Activated CD8-positive, alpha-beta T cell treated with anti-CD3 and anti-CD28 coated beads, Interleukin-2, amount 10 ng/mL, durations not matched to agents 7 days and 5 days (primary cell): ENCODE data around the gene PRAME. TPM values are rescaled to one million over a fixed set of nuclear protein-coding genes. Genes with fewer than 3 reads are reported as not detected.

Source experiments
- ATAC-seq: fragments of 150-1000 bp; cut with Tn5 transposase; one replicate; pipeline ENCODE4 v1.10.0; 2021; ENCODE audit warnings: moderate library complexity
- CTCF ChIA-PET: fragments of 350-600 bp; sonication (Branson Sonifier 250); formaldehyde crosslinking; loops from one replicate; lab custom pipeline; 2021; ENCODE audit warnings: antibody characterized with exemption; lab: Charles Lee
- POLR2A ChIA-PET: fragments of 350-600 bp; sonication (Branson Sonifier 250); formaldehyde crosslinking; loops from one replicate; lab custom pipeline; 2021; ENCODE audit warnings: antibody characterized with exemption; lab: Charles Lee
- DNase-seq: peaks from one replicate; pipeline ENCODE4 v3.0.0-alpha.2; 2020
- H3K27ac Mint-ChIP-seq: one replicate; pipeline ENCODE4 v1.8.0; 2021; ENCODE audit warnings: mild to moderate bottlenecking, mixed read lengths
- H3K27me3 Mint-ChIP-seq: one replicate; pipeline ENCODE4 v1.8.0; 2021; ENCODE audit warnings: low read depth, mixed read lengths
- H3K36me3 Mint-ChIP-seq: one replicate; pipeline ENCODE4 v1.8.0; 2021; ENCODE audit warnings: low read depth, mixed read lengths
- H3K4me1 Mint-ChIP-seq: one replicate; pipeline ENCODE4 v1.8.0; 2021; ENCODE audit warnings: low read depth, mixed read lengths
- H3K4me3 Mint-ChIP-seq: one replicate; pipeline ENCODE4 v1.8.0; 2021; ENCODE audit warnings: mild to moderate bottlenecking, mixed read lengths
- H3K9me3 Mint-ChIP-seq: one replicate; pipeline ENCODE4 v1.8.0; 2022; ENCODE audit warnings: mixed read lengths; ENCODE audit not compliant: insufficient read depth
- total RNA-seq, 2 experiments: library from RNA; stranded (reverse); gene quantifications; one replicate each; pipeline ENCODE4 v1.2.3, GENCODE V29; 2021

The PRAME gene
- total RNA-seq, 2 experiments from 2014 or later = not detected

DNA sequence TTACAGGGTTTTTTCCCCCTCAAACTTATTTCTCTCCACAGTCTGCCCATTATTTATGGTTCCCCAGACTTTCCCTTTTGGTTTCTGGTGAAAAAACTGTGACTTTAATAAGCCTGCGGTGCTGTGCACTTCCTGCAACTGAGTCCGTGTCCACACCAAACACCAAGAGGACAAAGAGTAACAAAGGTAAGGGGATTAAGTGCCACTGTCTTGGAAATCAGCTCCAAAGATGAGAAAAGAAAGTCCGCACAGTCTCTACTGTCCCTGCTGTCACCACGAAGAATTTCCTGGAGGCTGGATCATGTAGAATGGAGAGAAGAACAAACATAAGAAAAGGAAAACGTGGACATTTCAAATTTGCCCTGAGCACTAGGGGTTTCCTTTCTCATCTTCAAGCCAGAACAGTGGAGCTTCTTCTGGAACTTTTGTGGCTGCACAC lies 17.9 kb upstream of the PRAME start:
- Mint-ChIP-seq H3K4me3 (no peak overlapping the region), H3K9me3 (no peaks in the 10 kb centered on the region), H3K27me3 (peaks cover 14% of the 10 kb centered on the region), H3K27ac (no peak overlapping the region), H3K4me1 (no peaks in the 10 kb centered on the region), H3K36me3 (no peaks in the 10 kb centered on the region)
- DNase-seq = no peak
- ATAC-seq = no peak
- ChIA-PET CTCF (interaction anchor here (0.9 to 3.5 kb wide), 10 partner anchors 9 to 112 kb away, joined by 3 to 43 read pairs (median 6); partner anchors contain the start of genes PRAME and ZNF280B), POLR2A (no interaction called here)

GRCh38 chr22:22576244-22576988 lies 17.4 kb upstream of the PRAME start:
- Mint-ChIP-seq H3K4me3 (no peak overlapping the region), H3K4me1 (no peaks in the 10 kb centered on the region), H3K9me3 (no peaks in the 10 kb centered on the region), H3K36me3 (no peaks in the 10 kb centered on the region), H3K27me3 (peaks cover 14% of the 10 kb centered on the region), H3K27ac (no peak overlapping the region)
- ATAC-seq = no peak
- DNase-seq = peak; percentile 35
- ChIA-PET POLR2A (no interaction called here), CTCF (interaction anchor here (0.9 to 3.5 kb wide), 10 partner anchors 8 to 112 kb away, joined by 3 to 43 read pairs (median 6); partner anchors contain the start of genes PRAME and ZNF280B)

GRCh38 chr22:22574361-22574760 lies 15.3 kb upstream of the PRAME start:
- ChIA-PET CTCF (interaction anchor here (1.2 kb wide), 1 partner anchor 110 kb away, joined by 4 read pairs; no protein-coding TSS in a partner anchor), POLR2A (no interaction called here)
- no peak overlapping the region for H3K27ac Mint-ChIP-seq
- no peaks in the 10 kb centered on the region for H3K9me3 Mint-ChIP-seq
- H3K4me3 Mint-ChIP-seq = no peak overlapping the region
- H3K36me3 Mint-ChIP-seq = no peaks in the 10 kb centered on the region
- ATAC-seq (no peak), DNase-seq (no peak)
- no peaks in the 10 kb centered on the region for H3K4me1 Mint-ChIP-seq
- H3K27me3 Mint-ChIP-seq = peaks cover 16% of the 10 kb centered on the region

DNA sequence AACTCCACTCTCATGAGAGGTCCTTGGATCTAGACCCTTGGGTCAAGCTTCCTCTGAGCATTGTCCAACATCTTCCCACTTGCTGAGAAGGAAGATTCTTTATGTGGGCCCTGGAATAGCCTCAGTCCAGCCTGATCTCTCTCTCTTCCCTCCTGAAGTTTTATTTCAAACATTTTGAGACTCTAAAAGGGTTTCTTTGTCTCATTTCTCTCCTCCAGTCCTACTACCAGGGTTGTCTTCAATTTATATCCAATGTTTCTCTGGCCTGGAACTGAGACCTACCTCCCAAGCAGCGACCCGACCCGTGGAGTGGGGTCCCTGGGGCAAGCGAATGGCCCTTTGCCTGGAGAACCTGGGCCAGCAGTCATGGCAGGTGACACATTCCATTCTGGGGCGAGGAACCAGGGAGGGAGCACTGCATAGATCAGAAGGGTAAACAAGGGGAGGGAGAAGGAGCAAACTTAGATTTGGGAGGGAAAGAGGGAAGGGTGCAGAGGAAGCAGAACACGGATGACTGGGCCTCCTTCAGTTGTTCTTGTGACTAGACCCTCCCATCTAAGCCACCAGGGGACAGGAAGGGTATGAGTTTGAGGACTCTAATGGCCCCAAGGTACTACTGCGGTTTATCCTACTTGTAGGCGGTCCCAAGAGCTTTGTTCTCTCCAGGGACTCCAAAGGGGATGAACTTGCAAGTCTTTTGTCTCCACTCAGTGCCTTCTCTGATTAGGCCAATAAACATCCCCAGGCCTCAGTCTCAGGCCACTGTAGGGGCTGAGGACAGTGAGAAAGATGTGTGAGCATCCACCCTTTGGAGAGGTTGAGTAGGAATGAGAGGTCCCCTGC lies 14.2 kb upstream of the PRAME start:
- ATAC-seq (no peak), DNase-seq (no peak)
- H3K9me3 Mint-ChIP-seq = no peaks in the 10 kb centered on the region
- H3K4me3 Mint-ChIP-seq = no peak overlapping the region
- H3K27ac Mint-ChIP-seq = no peak overlapping the region
- peaks cover 23% of the 10 kb centered on the region for H3K27me3 Mint-ChIP-seq
- POLR2A ChIA-PET = no interaction called here
- CTCF ChIA-PET = interaction anchor here (1.2 kb wide), 1 partner anchor 109 kb away, joined by 4 read pairs; no protein-coding TSS in a partner anchor
- no peaks in the 10 kb centered on the region for H3K36me3 Mint-ChIP-seq
- H3K4me1 Mint-ChIP-seq = no peaks in the 10 kb centered on the region

DNA sequence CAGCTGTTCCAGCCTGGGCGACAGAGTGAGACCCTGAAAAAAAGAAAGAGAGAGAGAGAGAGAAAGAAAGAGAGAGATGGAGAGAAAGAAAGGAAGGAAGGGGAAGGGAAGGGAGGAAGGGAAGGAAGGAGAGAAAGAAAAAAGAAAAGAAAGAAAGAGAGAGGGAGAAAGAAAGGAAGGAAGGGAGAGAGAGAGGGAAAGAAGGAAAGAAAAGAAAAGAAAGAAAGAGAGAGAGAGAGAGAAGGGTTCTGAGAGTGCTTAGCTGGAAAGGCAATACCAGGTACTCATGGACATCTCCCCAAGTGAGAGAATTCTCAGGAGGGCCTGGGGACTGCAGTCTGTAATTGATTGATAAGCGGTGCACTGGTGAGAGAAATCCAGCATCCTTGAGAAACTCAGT lies 12.8 kb upstream of the PRAME start:
- POLR2A ChIA-PET = no interaction called here
- CTCF ChIA-PET = interaction anchor here (0.7 kb wide), 1 partner anchor 15 kb away, joined by 4 read pairs; no protein-coding TSS in a partner anchor
- Mint-ChIP-seq H3K36me3 (no peaks in the 10 kb centered on the region), H3K27me3 (peaks cover 25% of the 10 kb centered on the region), H3K4me3 (no peak overlapping the region), H3K9me3 (no peaks in the 10 kb centered on the region), H3K4me1 (no peaks in the 10 kb centered on the region), H3K27ac (no peak overlapping the region)
- ATAC-seq (no peak), DNase-seq (no peak)

DNA sequence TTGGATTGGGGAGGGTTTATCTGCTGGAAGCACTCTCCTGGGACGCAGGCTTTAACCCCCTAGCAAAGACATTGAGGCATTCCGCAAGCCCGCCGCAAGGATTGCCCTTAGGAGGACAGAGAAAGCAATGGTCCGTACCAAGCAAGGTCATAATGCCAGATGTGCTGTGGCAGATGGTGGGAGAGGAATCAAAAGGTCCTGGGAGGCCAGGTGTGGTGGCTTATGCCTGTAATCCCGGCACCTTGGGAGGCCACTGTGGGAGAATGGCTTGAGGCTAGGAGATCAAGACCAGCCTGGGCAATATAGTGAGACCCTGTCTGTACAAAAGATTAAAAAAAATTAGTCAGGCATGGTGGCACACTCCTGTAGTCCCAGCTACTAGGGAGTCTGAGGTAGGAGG lies 12.4 kb upstream of the PRAME start:
- DNase-seq = no peak
- H3K9me3 Mint-ChIP-seq = no peaks in the 10 kb centered on the region
- H3K36me3 Mint-ChIP-seq = no peaks in the 10 kb centered on the region
- no peaks in the 10 kb centered on the region for H3K4me1 Mint-ChIP-seq
- peaks cover 25% of the 10 kb centered on the region for H3K27me3 Mint-ChIP-seq
- no peak overlapping the region for H3K27ac Mint-ChIP-seq
- ChIA-PET POLR2A (no interaction called here), CTCF (no interaction called here)
- H3K4me3 Mint-ChIP-seq = no peak overlapping the region
- no peak for ATAC-seq

DNA sequence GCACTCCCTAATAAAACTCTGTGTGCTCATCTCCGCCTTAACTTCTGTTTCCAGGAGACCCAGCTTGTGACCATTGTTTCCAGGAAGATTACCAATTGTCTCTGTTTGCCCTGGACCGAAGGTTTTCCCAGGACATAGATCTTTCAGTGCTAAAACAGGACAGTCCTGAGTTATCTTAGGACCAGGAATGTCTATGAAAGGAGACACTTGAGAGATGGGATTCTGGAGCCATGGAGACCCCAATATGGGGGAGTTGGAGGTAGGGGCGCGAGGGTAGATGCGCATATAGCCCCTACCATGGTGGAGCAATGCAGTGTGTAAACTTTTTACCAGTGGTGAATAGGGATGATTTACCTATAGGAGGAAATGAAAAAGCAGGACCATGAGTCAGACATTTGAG lies 10.2 kb upstream of the PRAME start:
- Mint-ChIP-seq H3K4me1 (no peaks in the 10 kb centered on the region), H3K36me3 (no peaks in the 10 kb centered on the region), H3K4me3 (no peak overlapping the region), H3K9me3 (no peaks in the 10 kb centered on the region), H3K27ac (no peak overlapping the region), H3K27me3 (peaks cover 18% of the 10 kb centered on the region)
- no peak for DNase-seq
- POLR2A ChIA-PET = no interaction called here
- no peak for ATAC-seq
- CTCF ChIA-PET = no interaction called here

GRCh38 chr22:22565981-22566380 lies 6.9 kb upstream of the PRAME start:
- Mint-ChIP-seq H3K27me3 (peaks cover 18% of the 10 kb centered on the region), H3K36me3 (no peaks in the 10 kb centered on the region), H3K9me3 (no peaks in the 10 kb centered on the region), H3K4me1 (no peaks in the 10 kb centered on the region), H3K4me3 (no peak overlapping the region), H3K27ac (no peak overlapping the region)
- ChIA-PET CTCF (interaction anchor here (0.7 to 2.0 kb wide), 4 partner anchors 10 to 143 kb away, joined by 3 to 5 read pairs (median 4); no protein-coding TSS in a partner anchor), POLR2A (no interaction called here)
- no peak for DNase-seq
- ATAC-seq = no peak

DNA sequence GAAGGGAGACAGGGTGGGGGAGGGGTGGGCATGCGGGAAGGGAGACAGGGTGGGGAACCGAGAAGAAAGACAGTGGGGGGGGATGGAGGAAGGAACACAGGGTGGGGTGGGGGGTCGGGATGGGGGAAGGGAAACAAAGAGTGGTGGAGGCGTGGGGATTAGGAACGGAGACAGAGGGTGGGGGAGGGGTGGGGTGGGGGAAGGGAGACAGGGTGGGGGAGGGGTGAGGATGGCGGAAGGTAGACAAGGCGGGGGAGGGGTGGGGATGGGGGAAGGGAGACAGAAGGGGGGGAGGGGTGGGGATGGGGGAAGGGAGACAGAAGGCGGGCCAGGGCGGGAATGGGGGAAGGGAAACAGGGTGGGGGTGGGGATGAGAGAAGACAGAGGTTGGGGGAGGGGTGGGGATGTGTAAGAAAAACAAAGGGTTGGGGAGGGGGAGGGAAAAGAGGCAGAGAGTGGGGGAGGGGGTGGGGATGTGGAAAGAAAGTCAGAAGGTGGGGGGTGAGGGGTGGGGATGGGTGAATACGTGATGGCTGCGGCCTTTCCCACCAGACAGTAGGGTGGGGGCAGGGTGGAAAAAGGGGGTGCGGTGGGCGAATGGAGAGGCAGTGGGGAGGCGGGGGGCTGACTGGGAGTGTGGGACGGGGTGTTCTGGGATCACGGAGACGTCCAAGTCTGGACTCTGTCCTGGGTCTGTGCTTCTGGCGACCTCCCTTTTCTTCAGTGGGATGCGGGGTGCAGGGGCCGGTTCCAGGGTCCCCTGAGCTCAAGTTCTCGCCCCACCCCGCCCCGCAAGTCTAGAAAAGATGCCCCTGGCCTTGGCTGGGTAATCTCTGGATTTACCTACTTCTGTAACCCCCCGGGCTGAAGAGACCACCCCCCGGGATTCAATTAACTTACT lies 744 bp downstream of the PRAME start:
- peaks cover 5% of the 10 kb centered on the region for H3K4me1 Mint-ChIP-seq
- ATAC-seq (no peak), DNase-seq (no peak)
- peaks cover 4% of the 10 kb centered on the region for H3K27me3 Mint-ChIP-seq
- POLR2A ChIA-PET = no interaction called here
- H3K36me3 Mint-ChIP-seq = no peaks in the 10 kb centered on the region
- no peak overlapping the region for H3K27ac Mint-ChIP-seq
- CTCF ChIA-PET = interaction anchor here (0.6 to 2.2 kb wide), 12 partner anchors 8 to 144 kb away, joined by 3 to 10 read pairs (median 5); partner anchors contain the start of gene ZNF280B
- H3K9me3 Mint-ChIP-seq = no peaks in the 10 kb centered on the region
- H3K4me3 Mint-ChIP-seq = no peak overlapping the region

GRCh38 chr22:22556995-22557925 lies 1.8 kb downstream of the PRAME start:
- no peak for ATAC-seq

More at GRCh38 chr22:22556995-22557925, 1.8 kb downstream of the PRAME start:
- Mint-ChIP-seq H3K4me3 (no peak overlapping the region), H3K27me3 (peaks cover 5% of the 10 kb centered on the region), H3K9me3 (no peaks in the 10 kb centered on the region), H3K27ac (no peak overlapping the region), H3K4me1 (peaks cover 5% of the 10 kb centered on the region), H3K36me3 (no peaks in the 10 kb centered on the region)
- ChIA-PET POLR2A (no interaction called here), CTCF (no interaction called here)
- no peak for DNase-seq
